NCI-H748 treated with DMSO at 0.1 percent for 48 hours (cell line): ENCODE data around the gene LRRC41.
"Not testable (repeated sequence)": the region's sequence is repeated elsewhere in the genome, so short reads cannot be mapped to it uniquely, and the experiment has no call there.

Experiments
- DNase-seq: peaks from one replicate; lab custom pipeline; 2025; lab: John Stamatoyannopoulos, UW

The LRRC41 gene, protein sequence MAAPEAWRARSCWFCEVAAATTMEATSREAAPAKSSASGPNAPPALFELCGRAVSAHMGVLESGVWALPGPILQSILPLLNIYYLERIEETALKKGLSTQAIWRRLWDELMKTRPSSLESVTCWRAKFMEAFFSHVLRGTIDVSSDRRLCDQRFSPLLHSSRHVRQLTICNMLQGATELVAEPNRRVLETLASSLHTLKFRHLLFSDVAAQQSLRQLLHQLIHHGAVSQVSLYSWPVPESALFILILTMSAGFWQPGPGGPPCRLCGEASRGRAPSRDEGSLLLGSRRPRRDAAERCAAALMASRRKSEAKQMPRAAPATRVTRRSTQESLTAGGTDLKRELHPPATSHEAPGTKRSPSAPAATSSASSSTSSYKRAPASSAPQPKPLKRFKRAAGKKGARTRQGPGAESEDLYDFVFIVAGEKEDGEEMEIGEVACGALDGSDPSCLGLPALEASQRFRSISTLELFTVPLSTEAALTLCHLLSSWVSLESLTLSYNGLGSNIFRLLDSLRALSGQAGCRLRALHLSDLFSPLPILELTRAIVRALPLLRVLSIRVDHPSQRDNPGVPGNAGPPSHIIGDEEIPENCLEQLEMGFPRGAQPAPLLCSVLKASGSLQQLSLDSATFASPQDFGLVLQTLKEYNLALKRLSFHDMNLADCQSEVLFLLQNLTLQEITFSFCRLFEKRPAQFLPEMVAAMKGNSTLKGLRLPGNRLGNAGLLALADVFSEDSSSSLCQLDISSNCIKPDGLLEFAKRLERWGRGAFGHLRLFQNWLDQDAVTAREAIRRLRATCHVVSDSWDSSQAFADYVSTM

DNA sequence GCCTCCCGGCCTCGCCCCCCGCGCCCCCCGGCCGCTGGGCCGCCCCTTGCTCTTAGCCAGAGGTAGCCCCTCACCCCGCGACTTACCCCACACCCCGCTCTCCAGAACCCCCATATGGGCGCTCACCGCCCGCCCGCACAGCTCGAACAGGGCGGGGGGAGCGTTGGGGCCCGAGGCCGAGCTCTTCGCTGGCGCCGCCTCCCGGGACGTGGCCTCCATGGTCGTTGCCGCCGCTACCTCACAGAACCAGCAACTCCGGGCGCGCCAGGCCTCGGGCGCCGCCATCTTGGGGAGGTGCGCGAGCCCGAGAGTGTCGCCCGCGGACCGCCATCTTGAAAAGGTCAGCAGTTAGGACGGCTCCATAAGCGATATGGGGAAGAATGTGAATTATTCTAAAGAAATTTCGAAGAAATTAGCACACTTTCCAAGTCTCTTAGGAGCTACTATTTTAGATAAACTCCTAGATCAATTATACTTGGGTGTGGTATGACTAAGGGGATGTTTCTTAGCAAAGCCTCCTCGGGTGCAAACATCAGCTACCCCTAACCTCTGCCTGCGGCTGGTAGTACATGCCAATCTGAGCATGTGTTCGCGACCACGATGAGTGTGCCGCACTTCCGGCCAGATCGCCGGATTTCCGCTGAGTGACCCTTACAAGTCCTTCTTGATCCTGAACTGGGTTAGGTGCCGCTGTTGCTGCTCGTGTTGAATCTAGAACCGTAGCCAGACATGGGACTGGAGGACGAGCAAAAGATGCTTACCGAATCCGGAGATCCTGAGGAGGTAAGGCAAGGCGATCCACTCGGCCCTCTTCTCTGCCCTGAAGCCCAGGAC lies at the start of gene LRRC41, which contains the start of gene UQCRH:
Gene LRRC41, minus strand, starts transcription at position 579 of the 834 bp plus-strand sequence. Its CDS starts 294 bp downstream, at position 285.
Gene UQCRH, plus strand, starts transcription at position 661 of the 834 bp plus-strand sequence. Its CDS starts 69 bp downstream, at position 730.
- peak; percentile 93 for DNase-seq

DNA sequence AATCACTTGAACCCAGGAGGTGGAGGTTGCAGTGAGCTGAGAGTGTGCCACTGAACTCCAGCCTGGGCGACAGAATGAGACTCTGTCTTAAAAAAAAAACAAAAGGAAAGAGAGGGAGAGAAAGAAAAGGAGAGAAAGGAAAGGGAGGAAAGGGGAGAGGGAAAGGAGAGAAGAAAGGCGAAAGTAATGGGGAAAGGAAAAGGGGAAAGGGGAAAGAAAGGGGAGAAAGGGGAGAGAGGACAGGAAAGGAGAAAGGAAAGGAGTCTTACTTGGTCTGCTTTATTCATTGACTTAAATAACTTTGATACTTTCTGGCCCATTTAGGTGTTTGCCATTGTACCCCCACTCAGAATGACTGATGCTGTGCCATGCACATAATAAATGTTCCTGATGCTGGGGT lies 48.9 kb upstream of the LRRC41 start:
- DNase-seq = no peak

DNA sequence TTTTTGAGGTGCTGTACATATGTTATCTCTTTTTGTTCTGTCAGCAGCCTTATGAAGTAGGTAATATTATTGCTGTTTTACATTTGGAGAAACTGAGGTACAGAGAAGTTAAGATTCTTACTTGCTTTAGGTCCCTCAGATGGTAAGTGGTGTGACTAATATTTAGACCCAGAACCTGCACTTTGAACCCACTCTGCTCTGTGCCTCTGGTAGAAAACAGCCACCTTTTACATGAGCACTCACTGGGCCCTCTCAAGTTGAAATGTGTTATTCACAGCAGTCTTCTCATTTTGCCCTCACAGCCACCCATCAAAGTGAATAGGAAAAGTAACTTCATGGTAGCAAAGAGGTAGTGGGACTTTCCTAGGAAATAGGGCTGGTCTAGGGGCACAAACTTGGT lies 41.9 kb upstream of the LRRC41 start:
- no peak for DNase-seq

DNA sequence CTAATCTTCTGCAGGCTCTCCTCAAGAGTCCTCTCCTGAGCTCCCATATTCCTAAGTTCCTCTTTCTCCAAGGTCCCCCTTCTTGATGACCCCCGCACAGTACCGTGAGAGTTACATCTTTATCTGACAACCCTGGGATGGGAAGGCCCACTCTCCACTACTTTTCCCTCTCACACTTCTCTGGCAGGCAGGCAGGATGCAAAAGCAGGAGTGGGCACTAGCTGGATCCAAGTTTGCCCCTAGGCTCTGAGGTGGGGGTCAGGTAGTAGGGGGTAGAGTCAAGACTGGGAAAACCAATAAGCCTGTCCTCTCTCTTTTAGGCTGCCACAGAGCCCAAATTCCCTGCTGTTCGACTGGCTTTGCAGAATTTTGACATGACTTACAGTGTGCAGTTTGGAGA lies 41.1 kb upstream of the LRRC41 start:
- DNase-seq = no peak

GRCh38 chr1:46343705-46344104 lies 40.3 kb upstream of the LRRC41 start:
- no peak for DNase-seq

- DNase-seq = no peak
Observed at GRCh38 chr1:46343351-46343695, 39.9 kb upstream of the LRRC41 start.

DNA sequence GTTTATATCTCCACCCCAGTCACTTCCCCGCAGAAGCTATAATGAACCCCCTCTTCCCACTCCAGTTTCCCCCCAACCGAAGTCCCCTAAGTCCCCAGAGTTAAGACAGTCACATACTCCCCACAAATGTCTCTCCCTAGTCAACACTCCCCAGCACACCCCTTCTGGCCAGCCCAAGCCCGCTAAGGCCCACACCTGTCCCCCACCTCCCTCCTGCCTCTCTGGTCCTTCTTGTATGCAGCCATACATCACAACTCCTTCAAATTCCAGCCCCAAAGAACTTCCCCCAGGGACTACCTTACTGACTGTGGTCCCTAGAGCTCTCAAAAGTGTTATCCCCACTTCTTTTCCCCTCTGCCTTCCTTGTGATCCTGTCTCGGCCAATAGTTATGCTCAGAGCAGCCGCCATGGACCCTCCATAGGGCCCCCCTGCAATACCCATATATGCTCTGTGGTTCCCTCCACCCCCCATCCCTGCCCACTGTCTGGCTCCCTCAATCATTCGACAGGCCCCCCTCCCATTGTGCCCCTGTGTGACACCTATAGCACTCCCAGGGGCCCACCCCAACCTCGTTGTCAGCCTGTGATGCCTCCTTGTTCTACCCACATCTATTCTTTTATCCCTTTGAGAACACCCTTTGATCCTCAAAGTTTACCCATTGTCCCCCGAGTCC lies 39.4 kb upstream of the LRRC41 start:
- DNase-seq = no peak

GRCh38 chr1:46342084-46342656 lies 38.8 kb upstream of the LRRC41 start:
- no peak for DNase-seq

- DNase-seq = no peak
Observed at GRCh38 chr1:46341222-46342083, 38.0 kb upstream of the LRRC41 start.

DNA sequence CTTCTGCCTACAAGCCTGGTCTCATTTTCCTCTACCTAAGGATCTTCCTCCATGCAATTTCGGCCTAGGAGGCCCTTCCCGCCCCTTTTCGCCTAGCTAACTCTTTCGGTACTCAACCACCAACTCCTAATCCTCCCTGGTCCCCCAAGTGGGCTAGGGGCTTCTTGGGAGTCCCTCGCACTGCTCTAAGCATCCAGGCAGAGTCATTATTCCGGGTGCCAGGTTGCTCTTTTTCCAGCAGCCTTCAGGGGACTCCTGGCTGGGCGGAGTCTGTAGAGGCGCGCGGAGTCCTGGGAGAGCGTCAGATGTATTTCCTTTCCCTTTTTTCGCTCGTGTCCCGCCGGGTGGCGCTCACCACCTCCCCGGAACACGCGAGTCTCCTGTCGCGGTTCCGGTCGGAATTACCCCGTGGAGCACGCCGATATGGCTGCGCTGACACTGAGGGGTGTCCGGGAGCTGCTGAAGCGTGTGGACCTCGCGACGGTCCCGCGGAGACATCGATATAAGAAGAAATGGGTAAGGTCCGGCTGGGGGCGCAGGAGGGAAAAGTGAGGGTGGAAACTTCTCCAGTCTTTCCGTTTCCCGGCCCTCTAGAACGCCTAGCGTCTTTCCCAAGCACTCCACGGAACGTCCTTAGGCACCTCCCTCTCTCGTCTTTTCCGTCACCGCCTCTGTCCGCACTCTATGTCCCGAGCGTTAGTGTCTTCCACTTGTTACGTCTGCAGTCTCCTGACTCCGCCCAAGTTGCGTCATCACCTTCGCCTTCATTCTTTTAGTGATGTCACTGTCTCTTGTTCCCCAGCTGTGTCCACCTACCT lies 37.2 kb upstream of the LRRC41 start, which contains the start of gene NSUN4:
Gene NSUN4, plus strand, starts transcription at position 404 of the 818 bp plus-strand sequence. Its CDS starts 20 bp downstream, at position 424.
- peak; percentile 85 for DNase-seq

- DNase-seq = not testable (repeated sequence)
Observed at GRCh38 chr1:46337409-46337808, 34.0 kb upstream of the LRRC41 start.

DNA sequence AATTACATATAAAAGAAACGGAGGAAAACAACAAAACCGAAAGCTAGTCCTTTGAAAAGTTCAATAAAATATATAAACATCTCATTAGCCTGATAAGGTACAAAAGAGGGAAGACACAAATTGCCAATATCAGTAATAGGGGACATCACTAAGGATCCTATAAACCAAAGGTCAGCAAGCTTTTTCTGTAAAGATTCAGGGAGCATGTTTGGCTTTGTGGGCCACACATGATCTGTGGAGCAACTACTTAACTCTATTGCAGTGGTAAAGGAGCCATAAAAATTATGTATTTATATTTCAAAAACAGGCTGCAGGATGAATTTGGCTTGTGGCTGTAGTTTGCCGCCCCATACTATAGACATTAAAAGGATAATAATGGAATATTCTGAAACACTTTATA lies 31.7 kb upstream of the LRRC41 start:
- DNase-seq = no peak

GRCh38 chr1:46334030-46334384 lies 30.6 kb upstream of the LRRC41 start:
- no peak for DNase-seq

GRCh38 chr1:46333300-46334029 lies 30.0 kb upstream of the LRRC41 start:
- DNase-seq = peak; percentile 6

DNA sequence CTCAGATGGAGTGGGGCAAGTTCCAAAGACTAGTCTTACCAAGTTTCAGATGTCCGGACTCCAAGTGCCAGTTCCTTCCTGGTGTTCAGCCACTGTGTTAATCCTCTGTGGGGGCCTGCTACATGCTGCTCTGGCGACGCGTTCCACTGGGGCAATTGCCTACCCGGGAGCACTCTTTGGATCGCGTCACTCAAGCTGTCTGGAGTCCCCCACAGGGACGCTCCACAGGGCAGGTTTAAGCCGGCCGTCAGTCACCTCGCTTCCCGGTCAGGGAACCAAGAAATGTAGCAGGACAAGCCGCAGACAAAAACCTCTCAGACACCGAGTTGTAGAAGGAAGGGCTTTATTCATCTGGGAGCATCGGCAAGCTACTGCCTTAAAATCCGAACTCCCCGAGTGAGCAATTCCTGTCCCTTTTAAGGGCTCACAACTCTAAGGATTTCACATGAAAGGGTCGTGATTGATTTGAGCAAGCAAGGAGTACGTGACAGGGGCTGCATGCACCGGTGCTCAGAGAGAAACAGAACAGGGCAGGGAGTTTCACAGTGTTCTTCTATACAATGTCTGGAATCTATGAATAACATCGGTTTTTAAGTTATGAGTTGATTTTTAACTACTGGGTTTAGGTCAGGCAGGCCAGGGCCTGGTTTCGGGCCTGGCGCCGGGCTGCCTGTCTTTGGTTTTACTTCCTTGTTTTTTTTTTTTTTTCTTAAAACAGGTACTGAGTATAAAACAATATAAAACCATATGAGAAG lies 28.5 kb upstream of the LRRC41 start:
- DNase-seq = not testable (repeated sequence)

GRCh38 chr1:46330381-46330780 lies 27.0 kb upstream of the LRRC41 start:
- DNase-seq = not testable (repeated sequence)

- not testable (repeated sequence) for DNase-seq
Observed at GRCh38 chr1:46329807-46330206, 26.4 kb upstream of the LRRC41 start.

- not testable (repeated sequence) for DNase-seq
Observed at GRCh38 chr1:46328182-46328581, 24.8 kb upstream of the LRRC41 start.
